AG09309 (cell line): Measurements from ENCODE around the gene NOTCH4.

Source experiments
- DNase-seq: peaks from one replicate; pipeline ENCODE4 v3.0.0-alpha.2; 2010; ENCODE audit warnings: low read depth
- H3K4me3 ChIP-seq: 2 replicates; pipeline ENCODE4 v1.5.1; 2011; ENCODE audit warnings: mild to moderate bottlenecking, low read depth, low read length, moderate library complexity; ENCODE audit not compliant: control insufficient read depth
- CTCF ChIP-seq: IDR thresholded peaks from 2 replicates; pipeline ENCODE4 v1.5.1; 2011; ENCODE audit warnings: mild to moderate bottlenecking, low read depth, low read length, inconsistent platforms; ENCODE audit not compliant: insufficient read depth, control insufficient read depth; ENCODE audit errors: missing control alignments

NOTCH4 gene

GRCh38 chr6:32179766-32180405 lies 44.0 kb downstream of the NOTCH4 start:
- H3K4me3 ChIP-seq = no peak overlapping the region
- no peak for DNase-seq
- no peak for TF ChIP-seq CTCF

- TF ChIP-seq CTCF = no peak
- H3K4me3 ChIP-seq = peak overlapping the region; percentile 100
- DNase-seq = no peak
Observed at GRCh38 chr6:32178547-32179440, 45.1 kb downstream of the NOTCH4 start.

GRCh38 chr6:32177788-32178546 lies 45.9 kb downstream of the NOTCH4 start, which contains the start of gene RNF5:
Gene RNF5, plus strand, starts transcription at chr6:32178405. Its CDS starts 107 bp downstream, at chr6:32178512.
- no peak for TF ChIP-seq CTCF
- peak within 1 kb of the TSS; percentile 100 for H3K4me3 ChIP-seq
- DNase-seq = peak; percentile 100

- DNase-seq = no peak
- TF ChIP-seq CTCF = no peak
- peak overlapping the region; percentile 100 for H3K4me3 ChIP-seq
Observed at GRCh38 chr6:32177183-32177787, 46.6 kb downstream of the NOTCH4 start.

- no peak for TF ChIP-seq CTCF
- DNase-seq = no peak
- peak overlapping the region; percentile 100 for H3K4me3 ChIP-seq
Observed at GRCh38 chr6:32176476-32177182, 47.2 kb downstream of the NOTCH4 start.
